ENCODE measurements around the gene PPP1R1A. TPM values are rescaled to one million over a fixed set of nuclear protein-coding genes. Genes with fewer than 3 reads are reported as not detected.
A peak's percentile ranks its signal among the peaks of the same experiment; 100 is the strongest.

Gene PPP1R1A
- total RNA-seq, 4 donors from 2014 or later, result 115 to 168 (median 145) TPM

GRCh38 chr12:54565310-54565985, 23.0 kb downstream of the PPP1R1A start:
- DNase-seq (ENCODE audit: low spot score) (no peak), ATAC-seq (ENCODE audit: low FRiP score) (no peak)
- TF ChIP-seq, protein P1, sequence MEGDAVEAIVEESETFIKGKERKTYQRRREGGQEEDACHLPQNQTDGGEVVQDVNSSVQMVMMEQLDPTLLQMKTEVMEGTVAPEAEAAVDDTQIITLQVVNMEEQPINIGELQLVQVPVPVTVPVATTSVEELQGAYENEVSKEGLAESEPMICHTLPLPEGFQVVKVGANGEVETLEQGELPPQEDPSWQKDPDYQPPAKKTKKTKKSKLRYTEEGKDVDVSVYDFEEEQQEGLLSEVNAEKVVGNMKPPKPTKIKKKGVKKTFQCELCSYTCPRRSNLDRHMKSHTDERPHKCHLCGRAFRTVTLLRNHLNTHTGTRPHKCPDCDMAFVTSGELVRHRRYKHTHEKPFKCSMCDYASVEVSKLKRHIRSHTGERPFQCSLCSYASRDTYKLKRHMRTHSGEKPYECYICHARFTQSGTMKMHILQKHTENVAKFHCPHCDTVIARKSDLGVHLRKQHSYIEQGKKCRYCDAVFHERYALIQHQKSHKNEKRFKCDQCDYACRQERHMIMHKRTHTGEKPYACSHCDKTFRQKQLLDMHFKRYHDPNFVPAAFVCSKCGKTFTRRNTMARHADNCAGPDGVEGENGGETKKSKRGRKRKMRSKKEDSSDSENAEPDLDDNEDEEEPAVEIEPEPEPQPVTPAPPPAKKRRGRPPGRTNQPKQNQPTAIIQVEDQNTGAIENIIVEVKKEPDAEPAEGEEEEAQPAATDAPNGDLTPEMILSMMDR (IDR thresholded peaks at IDR 0.05), result no peak

DNA sequence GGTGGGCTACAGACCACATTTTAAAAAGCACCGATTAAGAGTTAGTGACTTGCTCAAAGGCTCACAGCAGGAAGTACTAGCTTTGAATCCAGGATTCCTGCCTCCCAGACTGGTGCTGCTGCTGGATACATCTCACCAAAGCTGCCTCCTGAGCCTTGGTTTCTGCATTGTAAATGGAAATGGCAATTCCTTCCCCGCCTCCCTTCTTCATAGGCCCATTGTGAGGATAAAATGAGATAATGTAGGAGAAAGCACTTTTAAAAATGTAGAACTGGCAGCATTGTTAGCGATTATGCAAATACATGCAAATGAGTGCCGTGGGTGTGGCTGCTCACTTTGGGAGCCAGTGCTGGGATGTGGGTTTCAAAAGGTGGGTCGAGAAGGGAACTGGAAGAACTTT, 23.7 kb downstream of the PPP1R1A start:
- DNase-seq (ENCODE audit: low spot score) (no peak), ATAC-seq (ENCODE audit: low FRiP score) (no peak)
- TF ChIP-seq, protein P1 (IDR thresholded peaks at IDR 0.05), result no peak

DNA sequence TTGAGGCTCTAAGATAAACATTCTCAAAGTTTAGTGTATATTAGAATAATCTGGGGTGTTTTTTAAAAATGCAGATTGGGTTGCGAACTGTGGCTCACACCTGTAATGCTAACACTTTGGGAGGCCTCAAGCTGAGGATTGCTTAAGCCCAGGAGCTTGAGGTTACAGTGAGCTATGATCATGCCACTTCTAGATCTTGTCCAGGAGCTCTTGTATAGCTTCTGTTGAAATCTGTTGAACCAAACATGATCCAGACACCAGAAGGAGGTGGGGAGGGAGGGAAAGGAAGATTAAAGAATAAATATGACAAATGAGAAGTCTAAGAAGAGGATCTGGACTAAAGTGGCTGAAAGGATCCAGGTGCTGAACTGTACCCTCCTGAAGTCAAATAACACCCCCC, 24.7 kb downstream of the PPP1R1A start:
- TF ChIP-seq, protein P1 (IDR thresholded peaks at IDR 0.05), result no peak
- ATAC-seq (ENCODE audit: low FRiP score) (no peak), DNase-seq (ENCODE audit: low spot score) (no peak)

DNA sequence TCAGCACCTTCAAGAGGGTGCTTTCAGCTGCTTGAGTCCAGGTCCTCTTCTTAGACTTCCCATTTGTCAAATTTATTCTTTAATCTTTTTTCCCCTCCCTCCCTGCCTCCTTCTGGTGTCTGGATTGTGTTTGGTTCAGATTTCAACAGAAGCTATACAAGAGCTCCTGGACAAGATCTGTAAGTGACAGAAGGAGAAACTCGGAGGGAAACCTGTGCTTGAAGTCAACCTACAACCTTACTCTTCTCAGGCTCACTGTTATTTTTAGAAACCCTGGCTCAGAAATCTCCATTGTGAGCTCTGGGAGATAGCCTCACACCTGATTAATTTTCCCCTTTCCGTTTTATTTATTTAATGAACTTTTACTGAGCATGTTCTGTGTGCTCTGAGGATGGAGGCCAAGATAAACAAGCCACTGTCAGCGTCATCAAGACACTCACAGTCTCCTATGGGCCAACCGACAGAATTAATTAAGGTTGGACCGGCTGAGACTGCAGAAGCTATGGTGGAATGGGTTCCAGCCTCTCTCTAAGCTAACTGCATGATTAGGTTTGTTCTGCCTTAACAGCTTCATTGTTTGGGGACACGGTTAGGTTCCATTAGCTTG, 25.6 kb downstream of the PPP1R1A start:
- no peak for DNase-seq (ENCODE audit: low spot score)
- TF ChIP-seq, protein P1 (IDR thresholded peaks at IDR 0.05), result no peak
- ATAC-seq (ENCODE audit: low FRiP score), result no peak

- TF ChIP-seq, protein P1 (IDR thresholded peaks at IDR 0.05), result no peak
- ATAC-seq (ENCODE audit: low FRiP score) (peak; percentile 28), DNase-seq (ENCODE audit: low spot score) (no peak)
Observed at GRCh38 chr12:54561164-54561563, 27.3 kb downstream of the PPP1R1A start.

DNA sequence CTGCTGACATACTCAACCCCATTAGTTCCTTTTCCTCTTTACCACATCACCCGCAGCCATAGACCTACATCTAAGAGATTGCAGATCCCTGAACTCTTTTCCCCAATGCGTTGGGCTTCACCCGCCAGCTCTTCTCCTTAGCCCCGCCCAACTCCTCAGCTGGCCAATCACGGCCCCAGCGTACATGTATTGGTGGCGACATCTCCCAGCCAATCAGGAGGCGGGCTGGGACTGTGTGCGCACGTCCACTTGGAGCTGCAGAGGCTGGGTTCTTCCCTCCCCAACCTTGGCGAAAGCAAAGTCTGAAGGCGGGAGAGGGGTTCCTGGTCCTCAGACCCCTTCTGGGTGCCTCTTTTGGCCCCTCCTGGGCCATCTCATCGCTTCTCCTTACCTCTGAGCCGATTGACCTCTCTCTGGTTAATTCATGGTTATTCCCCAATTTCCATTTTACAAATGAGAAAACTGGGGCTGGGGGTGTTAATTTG, 28.0 kb downstream of the PPP1R1A start:
- TF ChIP-seq, protein P1 (IDR thresholded peaks at IDR 0.05), result no peak
- peak; percentile 96 for ATAC-seq (ENCODE audit: low FRiP score)
- DNase-seq (ENCODE audit: low spot score), result peak; percentile 71

- TF ChIP-seq, protein P1 (IDR thresholded peaks at IDR 0.05), result no peak
- DNase-seq (ENCODE audit: low spot score), result no peak
- no peak for ATAC-seq (ENCODE audit: low FRiP score)
Observed at GRCh38 chr12:54558759-54559158, 29.7 kb downstream of the PPP1R1A start.

Data from omental fat pad (tissue), 4 donors.